ENCODE measurements around the gene NACC2.

- TF ChIP-seq, protein P1, sequence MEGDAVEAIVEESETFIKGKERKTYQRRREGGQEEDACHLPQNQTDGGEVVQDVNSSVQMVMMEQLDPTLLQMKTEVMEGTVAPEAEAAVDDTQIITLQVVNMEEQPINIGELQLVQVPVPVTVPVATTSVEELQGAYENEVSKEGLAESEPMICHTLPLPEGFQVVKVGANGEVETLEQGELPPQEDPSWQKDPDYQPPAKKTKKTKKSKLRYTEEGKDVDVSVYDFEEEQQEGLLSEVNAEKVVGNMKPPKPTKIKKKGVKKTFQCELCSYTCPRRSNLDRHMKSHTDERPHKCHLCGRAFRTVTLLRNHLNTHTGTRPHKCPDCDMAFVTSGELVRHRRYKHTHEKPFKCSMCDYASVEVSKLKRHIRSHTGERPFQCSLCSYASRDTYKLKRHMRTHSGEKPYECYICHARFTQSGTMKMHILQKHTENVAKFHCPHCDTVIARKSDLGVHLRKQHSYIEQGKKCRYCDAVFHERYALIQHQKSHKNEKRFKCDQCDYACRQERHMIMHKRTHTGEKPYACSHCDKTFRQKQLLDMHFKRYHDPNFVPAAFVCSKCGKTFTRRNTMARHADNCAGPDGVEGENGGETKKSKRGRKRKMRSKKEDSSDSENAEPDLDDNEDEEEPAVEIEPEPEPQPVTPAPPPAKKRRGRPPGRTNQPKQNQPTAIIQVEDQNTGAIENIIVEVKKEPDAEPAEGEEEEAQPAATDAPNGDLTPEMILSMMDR (IDR thresholded peaks at IDR 0.05; ENCODE audit: extremely low read depth in 1 of 2, insufficient read depth in 1 of 2, low read depth in 1 of 2, low read length in 2 of 2), result no peak
- TF ChIP-seq POLR2A (IDR thresholded peaks at IDR 0.05; ENCODE audit: low read depth, low read length), result no peak
- TF ChIP-seq FOS (IDR thresholded peaks at IDR 0.05; ENCODE audit: borderline replicate concordance, insufficient read depth, low read length), result no peak
- TF ChIP-seq MYC (IDR thresholded peaks at IDR 0.05; ENCODE audit: low read depth, low read length), result no peak
- TF ChIP-seq, protein P2, sequence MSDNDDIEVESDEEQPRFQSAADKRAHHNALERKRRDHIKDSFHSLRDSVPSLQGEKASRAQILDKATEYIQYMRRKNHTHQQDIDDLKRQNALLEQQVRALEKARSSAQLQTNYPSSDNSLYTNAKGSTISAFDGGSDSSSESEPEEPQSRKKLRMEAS (IDR thresholded peaks at IDR 0.05; ENCODE audit: insufficient read depth, insufficient read length), result peak; percentile 51
These were observed 71.5 kb downstream of the NACC2 start for GRCh38 chr9:136023410-136024225.
